Inflammatory macrophage (primary cell): ENCODE results near the gene SLC35D3.
A peak's percentile ranks its signal among the peaks of the same experiment; 100 is the strongest.
"Not testable (repeated sequence)": the region's sequence is repeated elsewhere in the genome, so short reads cannot be mapped to it uniquely, and the experiment has no call there.

Experiments
- DNase-seq, 2 donors: peaks; one replicate each; pipeline ENCODE4 v3.0.0-alpha.2; 2020 to 2022
- total RNA-seq, 18 experiments: gene quantifications; one replicate each; lab custom pipeline; 2026; ENCODE audit warnings: mixed read lengths in 6 of 18, inconsistent platforms in 2 of 18; lab: John Stamatoyannopoulos, UW

Gene SLC35D3, protein sequence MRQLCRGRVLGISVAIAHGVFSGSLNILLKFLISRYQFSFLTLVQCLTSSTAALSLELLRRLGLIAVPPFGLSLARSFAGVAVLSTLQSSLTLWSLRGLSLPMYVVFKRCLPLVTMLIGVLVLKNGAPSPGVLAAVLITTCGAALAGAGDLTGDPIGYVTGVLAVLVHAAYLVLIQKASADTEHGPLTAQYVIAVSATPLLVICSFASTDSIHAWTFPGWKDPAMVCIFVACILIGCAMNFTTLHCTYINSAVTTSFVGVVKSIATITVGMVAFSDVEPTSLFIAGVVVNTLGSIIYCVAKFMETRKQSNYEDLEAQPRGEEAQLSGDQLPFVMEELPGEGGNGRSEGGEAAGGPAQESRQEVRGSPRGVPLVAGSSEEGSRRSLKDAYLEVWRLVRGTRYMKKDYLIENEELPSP
- 0 to 0.57 (median 0.12) reads per million in 18 experiments for total RNA-seq

GRCh38 chr6:136921936-136922684 lies at the start of gene SLC35D3:
Gene SLC35D3 (plus strand): TSS chr6:136922301. CDS start chr6:136922429, 128 bp downstream.
- DNase-seq: peak; percentile 35 to 61

DNA sequence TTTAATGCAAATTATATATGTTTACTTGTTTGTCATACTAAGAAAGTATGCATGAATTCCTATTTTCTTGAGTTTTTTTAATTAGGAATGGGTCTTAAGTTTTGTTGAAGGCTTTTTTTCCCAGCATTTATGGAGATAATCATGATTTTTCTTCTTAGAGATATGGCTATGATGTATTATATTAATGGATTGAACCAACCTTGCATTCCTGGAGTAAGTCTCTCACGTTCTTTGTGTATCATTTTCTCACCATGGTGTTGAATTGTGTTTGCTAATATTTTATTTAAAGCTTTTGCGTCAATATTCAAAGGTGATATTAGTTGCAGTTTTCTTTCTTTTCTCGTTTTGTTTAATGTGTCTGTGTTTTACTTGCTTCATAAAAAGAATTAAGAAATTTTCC lies 48.4 kb upstream of the SLC35D3 start:
- DNase-seq: no peak

GRCh38 chr6:136876469-136876868 lies 45.6 kb upstream of the SLC35D3 start:
- not testable (repeated sequence) for DNase-seq

DNA sequence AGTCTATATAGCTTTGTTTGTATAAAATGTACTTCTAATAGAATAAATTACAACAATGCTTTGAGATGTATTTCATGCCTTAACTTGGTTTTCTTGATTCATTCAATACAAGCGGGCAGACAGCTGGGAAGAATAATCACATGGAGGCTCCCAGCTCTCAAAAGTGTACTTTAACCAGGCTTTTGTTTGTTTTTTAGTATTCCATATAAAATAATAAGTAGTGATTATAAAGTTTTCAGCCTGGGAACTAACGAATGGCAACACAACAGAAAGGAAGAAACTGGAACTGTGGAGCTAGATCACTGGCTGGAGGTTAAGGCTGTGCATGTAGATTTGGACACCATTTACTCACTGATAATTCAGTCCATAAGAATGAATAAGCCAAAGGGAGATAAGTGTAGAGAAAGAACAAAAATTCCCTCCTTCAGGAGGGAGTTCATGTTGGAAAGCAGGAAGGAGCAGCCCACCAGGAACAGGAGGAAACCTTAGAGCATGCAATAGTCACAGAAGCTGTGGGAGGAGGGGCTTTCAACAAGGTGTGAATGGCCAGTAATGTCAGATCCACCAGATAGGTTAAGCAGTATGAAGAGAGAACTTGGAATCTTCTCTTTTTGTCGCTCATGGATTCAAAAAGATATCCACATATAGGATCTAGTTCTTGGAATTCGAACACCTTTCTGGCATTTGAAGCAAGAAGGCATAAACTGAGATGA lies 41.2 kb upstream of the SLC35D3 start:
- DNase-seq: no peak

DNA sequence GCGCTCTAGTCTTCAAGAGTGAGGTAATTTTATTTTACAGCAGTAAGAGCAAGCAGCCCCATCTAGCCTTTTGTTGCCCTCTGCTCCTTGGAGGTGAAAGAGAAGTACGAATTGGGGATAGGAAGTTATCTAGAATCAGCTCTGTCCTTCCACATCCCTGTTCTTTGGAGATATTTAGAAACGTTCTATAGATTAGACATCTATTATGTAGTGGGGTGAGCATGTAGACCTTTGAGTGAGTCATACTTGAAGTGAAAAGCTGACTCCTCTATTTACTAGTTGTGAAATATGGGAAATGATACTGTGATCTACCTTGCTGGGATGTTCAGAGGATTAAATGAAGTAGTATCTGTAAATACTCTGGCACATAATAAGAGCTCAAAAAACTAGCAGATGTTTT lies 36.0 kb upstream of the SLC35D3 start:
- DNase-seq: no peak

DNA sequence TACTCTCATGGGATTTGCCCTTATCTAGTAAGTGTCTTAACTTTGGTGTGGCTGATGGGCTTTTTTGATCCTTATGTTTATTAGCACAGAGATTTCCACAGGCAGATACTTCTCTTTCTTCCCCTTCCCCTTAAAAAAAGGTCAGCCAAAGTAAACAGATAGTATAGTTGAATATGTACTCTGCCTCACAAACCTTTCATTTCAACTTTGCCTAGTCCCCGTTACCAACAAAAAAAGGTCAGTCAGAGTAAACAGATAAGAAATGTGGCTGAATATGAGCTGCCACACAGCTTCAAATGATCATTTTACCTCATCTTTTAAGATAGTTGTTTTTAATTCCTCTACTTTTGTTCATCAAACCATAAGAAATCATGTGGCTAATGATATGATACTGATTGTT lies 34.1 kb upstream of the SLC35D3 start:
- DNase-seq: no peak

DNA sequence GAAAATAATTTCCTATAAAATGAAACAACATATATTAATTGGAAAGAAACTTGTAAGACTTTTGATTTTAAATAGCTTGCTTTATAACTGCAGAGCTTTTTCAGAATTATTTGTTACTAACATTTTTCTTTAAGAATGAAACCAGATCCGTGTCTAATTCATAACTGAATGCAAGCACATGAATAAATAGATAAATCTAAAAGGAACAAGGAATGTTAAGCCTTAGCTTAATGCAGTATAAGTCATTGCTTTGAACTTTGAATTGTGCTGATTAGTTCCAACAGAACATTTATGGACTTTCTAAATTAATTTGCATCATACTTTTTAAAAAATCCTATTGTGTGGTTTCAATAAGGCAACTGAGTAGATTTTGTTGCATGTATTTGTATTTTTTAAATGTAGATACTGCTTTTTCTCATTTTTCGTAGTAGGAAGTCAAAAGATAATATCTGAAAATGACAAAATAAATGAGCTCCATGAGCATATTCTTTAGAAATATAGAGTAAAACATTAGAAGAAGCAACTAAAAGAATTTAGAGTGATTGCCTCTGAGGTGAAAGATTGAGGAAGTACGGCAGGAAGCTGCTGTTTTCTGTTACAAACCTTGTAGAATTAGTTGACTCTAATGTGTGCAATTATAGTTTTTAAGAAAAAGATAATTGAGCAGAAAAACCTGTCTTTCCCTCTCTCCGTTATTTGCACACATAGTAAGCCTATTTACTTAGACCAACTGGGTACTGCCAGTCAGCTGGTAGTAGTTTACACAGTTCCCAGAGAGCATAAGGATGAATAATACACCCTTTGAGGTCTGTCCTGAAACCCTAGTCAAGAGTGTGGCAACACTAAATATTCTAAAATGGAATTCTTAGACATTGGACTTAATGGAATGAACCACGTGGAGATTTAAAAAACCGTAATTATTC lies 32.6 kb upstream of the SLC35D3 start:
- DNase-seq: peak in 1 of 2 donors; percentile 7

GRCh38 chr6:136890194-136890839 lies 31.8 kb upstream of the SLC35D3 start:
- no peak for DNase-seq

GRCh38 chr6:136890986-136891385 lies 31.1 kb upstream of the SLC35D3 start:
- DNase-seq: no peak

GRCh38 chr6:136893187-136893586 lies 28.9 kb upstream of the SLC35D3 start:
- no peak for DNase-seq

GRCh38 chr6:136895901-136896300 lies 26.2 kb upstream of the SLC35D3 start:
- no peak for DNase-seq

GRCh38 chr6:136897071-136897470 lies 25.0 kb upstream of the SLC35D3 start:
- DNase-seq: no peak

DNA sequence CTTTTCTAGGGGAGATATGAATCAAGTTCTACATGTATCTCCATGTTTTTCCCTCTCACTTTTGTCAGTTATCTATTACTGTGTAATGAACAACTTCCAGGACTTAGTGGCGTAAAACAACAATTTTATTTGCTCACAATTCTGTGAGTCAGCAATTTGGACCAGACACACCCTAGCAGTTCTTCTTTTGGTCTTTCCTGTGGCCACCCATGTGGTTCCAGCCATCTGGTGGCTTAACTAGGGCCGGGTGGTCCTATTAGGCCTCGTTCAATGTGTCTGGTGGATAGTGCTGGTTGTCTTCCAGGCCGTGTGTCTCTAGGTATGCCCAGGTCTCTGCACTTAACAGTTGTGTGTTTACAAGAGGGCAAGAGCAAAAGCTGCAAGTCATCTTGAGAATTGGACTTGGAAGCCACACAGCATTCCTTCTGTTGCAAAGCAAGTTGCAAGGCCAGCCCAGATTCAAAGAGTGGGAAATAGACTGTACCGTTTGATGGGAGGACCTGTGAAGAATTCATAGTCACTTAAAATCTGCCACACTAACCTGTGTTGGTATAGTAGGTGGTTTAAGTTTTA lies 20.8 kb upstream of the SLC35D3 start:
- no peak for DNase-seq

GRCh38 chr6:136904477-136904876 lies 17.6 kb upstream of the SLC35D3 start:
- not testable (repeated sequence) for DNase-seq

DNA sequence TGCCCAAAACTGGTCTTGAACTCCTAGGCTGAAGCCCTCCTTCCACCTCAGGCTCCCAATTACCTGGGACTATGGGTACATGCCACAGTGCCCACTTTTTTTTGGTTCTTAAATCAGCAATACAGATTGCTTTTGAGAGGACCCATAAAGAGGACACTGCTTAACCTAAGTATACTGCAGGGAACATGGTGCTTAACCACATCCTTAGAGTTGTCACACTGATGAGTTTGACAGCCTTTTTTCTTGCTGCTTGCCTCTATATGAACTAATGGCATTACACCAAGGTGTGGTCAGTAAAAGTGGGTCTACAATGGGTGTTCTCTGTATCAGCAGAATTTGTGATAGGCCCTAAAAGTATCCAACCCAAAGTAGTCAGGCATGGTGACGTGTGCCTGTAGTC lies 7.2 kb upstream of the SLC35D3 start:
- no peak for DNase-seq

DNA sequence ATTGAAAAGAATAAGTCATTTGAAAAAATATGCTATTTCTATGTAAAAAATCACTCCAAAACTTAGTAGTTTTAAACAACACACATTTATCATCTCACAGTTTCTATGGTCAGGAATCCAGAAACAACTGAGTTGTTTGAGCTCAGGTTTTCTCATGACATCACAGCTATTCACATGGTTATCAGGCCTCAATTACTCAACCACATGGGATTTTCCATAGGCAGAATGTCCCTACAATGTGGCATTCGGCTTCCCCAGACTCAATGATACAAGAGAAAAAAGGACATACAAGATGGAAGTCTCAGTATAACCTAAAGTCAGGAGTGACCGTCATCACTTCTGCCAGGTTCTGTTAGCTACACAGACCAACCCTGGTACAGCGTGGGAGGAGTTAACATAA lies 3.4 kb upstream of the SLC35D3 start:
- no peak for DNase-seq

DNA sequence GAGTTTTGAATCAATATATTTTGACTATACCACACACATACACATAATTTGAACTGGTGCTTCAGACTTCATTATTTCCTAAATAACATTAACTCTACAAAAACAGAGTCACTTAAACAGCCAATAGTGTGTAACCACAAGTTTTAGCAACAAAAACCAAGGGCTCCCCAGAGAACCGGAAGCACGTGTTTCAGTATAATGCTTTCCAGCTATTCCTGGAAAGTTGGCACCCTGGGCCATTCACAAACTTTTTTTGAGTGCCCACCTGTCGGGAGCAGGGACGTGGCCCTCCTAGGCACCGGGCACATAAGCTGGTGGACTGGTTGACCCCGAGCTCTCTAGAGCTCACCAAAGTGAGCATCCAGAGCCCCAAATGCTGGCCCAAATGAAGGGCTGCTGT lies 1.9 kb upstream of the SLC35D3 start:
- peak; percentile 10 to 27 for DNase-seq

DNA sequence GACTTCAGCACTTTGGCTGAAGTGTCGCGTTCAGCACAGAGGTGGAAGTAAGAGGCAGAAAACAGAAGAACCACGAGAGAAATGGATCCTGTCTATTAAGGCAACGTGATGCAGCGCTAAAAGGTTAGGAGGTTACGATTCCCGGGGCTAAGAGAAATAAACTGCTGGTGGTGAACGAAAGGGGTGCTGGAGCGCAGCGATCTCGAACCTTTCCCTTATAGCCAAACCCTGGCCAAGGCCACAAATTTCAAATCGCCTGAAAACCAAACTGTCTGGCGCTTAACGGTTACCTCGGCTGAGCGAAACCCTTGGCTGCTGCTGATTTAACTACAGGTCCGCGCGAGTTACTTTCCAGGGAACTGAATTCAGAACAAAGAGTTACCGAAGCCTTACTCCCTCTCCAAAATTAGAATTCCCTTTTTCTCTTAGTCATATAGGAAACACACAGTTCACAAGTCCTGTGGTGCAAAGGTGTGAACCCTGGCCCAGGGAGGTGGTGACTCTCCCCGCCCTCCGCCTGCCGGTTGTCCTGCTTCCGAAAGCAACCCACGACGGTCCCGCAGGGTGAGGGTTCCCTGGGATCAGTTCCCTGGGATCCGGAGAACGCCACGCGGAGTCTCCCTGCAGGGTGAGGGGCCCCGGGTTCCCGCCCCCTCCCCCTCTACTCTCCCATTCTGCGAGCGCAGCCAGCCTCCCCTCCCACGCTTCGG lies 1.3 kb upstream of the SLC35D3 start:
- DNase-seq: no peak

DNA sequence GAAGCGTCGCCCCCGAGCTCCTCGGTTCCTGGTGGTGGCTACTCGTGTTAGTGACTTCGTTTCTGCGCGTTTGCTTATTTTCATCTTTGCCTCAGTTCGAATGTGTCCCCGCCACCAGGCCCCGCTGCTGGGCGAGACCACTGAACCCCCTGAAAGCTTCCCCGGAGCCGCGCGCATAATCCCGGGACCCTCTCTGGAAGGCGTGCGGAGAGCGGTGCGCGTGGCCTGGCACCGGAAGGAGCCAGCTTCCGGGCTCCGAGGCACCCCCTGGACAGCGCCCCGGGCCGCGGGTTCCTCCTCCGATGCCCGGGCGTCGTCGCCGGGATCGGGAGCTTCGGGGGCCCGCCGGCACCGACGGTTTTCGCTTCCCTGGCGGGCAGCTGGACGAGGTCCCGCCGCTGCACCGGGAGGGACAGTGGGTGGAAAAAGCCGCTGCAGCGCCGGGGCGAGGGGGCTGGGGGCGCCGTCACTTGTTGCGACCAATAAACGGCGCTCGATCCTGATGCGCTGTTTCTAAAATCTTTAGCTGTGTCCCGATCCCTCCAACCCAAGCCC lies 643 bp upstream of the SLC35D3 start:
- no peak for DNase-seq

- no peak for DNase-seq
Observed at GRCh38 chr6:136922685-136923006, 545 bp downstream of the SLC35D3 start.
